Left forelimb (tissue), 1 donor: ENCODE data around the gene TNFRSF25.

Source experiments
- DNase-seq: peaks from one replicate; pipeline ENCODE4 v3.0.0-alpha.2; 2018; ENCODE audit warnings: low spot score

TNFRSF25 gene

DNA sequence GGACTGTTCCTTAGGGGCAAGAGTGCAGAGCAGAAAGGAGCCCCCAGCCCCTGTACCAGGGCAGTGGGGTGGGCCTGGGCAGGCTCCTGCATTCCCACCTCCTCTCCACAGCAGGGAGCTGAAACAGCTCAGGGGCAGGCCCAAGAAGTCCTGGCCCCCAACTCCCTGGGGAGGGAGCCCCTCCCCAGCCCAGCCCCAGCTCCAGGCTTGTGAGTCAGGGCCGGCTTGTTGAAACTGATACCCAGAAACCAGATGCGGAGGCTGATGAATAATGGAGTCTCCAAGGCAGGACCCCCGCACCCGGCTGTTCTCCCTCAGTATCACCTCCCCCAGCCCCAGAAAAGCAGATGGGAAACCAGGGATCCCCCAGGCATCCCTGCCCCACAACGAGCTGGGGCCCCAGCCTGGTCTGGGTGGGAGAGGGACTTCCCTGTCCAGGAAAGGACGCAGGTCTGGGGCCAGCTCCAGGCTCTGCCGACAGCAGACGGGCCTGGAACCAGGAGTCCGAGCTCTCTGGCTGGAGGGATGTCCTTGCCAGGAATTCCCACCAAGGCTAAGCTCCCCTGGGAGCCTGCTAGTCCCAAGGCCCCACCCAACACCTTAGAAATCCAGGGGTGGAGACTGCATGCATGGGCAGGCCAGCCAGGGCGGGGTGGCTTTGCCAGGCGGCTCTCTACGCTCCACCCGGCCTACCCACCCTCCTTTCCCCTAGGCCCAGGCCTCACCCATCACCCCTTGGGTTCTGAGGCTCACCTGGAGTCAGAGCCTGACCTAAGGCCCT lies 22.8 kb upstream of the TNFRSF25 start:
- DNase-seq: no peak

DNA sequence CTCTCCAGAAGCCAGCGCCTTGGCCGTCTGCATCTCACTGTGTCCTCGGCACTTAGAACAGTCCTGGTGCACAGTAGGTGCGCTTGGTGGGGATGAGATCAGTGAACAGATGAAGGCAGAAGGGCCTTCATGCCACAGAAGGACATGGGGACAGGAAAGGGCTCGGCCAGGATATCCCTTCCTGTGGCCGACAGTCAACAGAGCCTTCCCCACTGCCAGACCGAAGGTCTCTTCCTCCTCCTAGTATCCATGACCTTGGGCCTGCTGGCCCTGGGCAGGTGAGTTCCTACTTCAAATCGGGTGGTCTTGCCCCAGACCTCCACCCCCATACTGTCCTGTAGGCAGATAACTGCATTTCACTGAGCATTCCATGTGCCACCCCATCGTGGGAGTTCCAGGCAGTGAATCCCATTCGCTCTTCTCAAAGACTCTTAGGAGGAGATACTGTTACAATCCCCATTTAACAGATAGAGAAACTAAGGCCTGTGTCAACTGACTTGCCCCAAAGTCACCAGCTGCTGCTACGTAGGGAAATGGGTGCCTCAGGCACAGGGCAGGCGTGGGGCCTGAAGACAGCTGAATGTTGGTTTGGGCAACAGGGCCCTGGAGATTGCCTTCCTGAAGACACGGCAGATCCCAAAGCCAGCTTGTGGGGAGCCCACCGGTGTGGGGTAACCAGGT lies 22.0 kb upstream of the TNFRSF25 start:
- DNase-seq: no peak

DNA sequence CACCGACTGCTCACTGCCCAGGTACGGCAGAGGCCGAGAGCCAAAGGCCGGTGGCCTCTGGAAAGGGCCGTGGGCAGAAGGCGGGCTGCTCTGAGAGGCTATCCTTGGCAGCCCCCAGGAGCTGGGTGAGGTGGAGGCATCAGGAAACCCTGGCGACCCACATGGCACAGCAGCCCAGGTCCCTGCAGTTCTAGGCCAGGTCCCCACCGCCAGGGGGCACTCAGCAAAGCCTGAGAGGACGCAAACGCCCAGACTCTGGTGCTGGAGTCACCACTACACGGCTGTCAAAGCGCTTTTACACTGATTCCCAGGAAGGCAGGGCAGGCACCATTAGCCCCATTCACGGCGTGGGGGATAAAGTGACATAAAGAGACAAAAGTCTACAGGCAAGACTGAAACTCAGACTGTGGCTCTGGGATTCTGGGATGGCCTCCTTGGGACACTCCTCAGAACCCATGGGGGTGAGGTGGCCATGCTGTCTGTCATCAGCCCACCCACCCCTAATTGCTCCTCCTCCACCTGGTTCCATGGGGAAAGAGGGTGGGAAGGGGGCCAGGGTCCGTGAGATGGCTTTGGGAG lies 20.5 kb upstream of the TNFRSF25 start:
- peak; percentile 85 for DNase-seq

DNA sequence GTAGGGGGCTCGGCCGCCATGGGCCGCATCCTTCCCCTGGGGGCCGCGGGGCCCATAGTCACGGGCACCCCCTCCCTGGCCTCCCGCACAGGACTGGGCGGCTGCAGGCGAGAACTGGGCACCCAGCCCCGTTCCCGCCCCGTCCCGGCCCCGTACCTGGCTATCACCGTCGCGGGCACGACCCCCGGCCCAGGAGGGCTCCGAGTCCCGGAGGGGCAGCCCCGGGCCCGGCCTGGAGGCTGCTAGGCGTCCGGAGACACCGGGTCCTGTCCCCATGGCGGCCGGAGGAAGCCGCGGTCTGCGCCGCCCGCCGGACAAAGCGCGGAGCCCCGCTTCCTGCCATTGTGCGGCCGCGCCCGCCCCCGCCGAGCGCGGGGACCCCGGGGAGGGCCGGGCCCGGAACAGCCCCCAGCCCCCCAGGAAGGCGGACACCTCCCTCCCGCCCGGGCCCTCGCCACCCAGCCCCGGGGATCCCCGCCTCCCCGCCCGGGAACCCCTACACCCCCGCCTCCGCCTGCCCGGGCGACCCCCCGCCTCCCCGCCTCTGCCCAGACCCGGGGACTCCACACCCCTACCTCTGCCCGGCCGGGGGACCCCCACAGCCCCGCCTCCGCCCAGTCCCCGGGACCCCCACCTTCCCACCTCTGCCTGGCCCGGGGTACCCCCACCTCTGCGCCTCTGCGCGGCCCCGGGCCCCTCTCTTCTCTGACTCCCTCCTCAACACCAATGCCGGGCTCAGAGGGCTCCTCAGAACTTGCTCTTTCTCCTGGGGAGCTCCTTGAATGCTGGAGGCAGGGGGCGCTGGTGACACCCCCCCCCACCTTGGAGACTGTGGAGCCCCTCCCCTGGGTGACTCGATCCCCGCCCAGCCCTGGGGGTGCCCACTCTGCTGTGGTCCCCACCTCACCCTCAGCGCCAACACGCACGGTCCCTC lies 19.5 kb upstream of the TNFRSF25 start:
- DNase-seq: no peak

DNA sequence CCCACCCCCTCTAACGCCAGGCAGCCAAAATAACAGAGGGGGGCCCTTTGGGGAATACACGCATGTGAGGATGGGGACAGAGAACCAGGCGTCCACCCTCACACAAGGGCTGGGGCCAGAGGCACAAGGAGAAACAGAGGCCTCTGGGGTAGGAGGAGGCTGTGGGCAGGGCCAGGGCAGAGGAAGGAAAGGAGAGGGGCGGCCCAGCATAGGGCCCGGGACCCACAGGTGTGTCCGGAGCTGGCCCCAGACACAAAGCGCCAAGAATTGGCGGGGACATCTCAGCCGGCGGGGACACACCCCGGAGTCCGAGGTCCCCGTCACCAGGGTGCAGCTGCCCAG lies 18.8 kb upstream of the TNFRSF25 start:
- DNase-seq: no peak

DNA sequence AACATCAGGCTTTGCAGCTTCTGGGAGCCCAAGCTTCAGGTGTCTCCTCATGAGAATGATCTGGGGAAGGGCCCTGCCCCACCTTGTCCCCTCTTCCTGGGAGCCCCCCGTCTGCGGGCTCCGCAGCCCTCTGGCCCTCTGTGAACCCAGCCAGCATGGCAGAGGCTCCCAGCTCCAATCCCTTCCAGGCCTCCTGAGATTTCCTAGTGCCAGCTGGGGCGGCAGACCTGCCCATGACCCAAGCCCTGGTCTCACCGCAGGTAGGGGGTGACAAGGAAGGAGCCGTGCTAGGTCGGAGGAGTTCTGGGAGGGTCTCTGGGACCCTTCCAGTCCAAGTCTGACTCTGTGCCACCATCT lies 17.8 kb upstream of the TNFRSF25 start:
- no peak for DNase-seq

DNA sequence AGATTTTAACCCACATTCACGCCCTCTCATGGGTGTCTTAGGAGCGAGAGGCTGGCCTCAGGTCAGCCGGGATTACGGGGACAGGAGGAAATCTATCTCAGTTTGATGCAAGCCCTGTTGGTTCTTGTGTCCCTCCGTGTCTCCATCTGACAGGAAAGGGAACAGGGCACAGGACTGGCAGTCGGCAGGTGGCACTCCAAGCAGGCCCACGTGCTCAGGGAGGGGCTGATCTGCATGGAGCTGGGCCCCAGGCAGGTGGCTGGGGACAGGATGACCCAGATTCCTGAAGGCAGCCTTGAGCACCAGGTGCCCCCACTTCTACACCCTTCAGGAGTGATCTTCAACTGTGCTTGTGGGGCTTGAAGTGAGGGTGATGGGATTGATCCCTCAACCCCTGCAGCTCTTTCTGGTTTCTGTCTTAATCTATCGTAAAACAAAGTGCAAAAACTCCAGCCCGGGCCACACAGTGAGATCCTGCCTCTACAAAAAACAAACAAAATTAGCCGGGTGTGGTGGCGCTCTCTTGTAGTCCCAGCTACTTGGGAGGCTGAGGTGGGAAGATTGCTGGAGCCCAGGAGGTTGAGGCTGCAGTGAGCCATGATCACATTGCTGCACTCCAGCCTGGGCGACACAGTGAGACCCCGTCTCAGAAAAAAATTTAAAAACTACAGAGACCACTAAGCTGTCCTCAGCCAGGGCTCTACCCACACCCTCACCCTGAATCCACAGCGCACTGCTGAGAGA lies 17.2 kb upstream of the TNFRSF25 start:
- no peak for DNase-seq

DNA sequence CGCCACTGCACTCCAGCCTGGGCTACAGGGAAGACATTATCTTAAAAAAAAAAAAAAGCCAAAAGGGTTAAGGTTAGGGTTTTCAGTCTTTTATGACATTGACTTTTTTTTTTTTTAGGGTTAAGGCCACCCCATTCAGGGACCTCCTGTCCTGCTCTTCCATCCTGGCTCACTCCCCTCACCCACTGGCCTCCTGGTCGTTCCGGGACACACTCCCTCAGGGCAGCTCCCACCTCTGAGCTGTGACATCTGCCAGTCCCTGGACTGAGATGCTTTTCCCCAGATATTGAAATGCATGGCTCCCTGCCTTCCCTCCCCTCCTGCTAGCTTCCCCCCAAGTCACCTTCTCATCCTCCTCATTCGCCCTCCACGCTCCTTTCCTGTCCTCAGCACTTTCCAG lies 15.8 kb upstream of the TNFRSF25 start:
- DNase-seq: no peak

DNA sequence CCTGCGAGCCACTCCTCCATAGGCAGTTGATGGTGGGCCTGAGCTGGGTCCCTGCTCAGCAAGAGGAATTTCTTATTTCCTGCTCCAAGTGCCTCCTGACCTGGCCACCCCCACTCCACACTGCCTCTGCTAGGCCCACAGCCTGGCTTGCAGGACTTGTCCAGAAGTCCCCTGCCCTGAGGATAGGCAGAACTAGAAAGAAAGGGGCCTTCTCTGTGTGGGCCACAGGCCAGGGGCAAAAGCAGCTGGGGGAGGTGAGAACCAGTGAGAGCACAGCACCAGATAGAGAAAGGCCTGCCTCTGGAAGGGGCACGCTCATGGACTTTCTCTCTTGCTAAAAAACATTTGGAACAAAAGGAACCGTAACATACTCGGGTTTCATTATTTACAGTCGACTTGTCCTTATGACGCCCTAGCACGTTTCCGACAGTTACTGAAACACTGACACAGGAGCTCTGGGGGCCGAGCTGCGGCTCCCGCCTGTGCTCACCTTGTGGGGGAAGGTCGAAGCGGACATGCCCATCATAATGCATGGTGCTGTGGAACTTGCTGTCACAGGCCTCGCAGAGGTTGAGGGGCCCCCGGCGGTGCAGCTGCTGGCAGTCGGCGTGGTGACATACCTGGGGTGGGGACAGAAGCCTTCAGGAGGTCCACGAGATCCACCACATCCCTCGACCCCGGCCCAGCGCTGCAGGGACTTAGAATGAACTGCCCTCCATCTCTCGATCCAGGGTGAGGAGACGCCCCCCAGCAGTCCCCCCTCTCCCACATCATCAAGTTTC lies 11.3 kb upstream of the TNFRSF25 start:
- DNase-seq: no peak

DNA sequence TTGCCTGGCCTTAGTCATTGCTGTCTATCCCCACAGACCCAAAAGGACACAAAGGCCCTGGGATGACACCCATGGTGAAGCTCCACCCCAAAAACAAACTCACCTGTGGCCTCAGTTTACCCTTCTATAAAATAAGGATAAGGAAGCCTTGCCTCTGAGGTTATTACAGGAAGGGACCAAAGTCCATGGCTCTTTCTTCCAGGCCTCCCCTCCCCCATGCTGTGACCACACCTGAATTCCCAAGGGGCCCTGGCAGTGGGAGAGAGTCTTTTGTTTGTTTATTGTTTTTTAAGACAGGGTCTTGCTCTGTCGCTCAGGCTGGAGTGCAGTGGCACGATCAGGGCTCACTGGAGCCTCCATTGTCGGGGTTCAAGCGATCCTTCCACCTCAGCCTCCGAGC lies 10.5 kb upstream of the TNFRSF25 start:
- DNase-seq: no peak

DNA sequence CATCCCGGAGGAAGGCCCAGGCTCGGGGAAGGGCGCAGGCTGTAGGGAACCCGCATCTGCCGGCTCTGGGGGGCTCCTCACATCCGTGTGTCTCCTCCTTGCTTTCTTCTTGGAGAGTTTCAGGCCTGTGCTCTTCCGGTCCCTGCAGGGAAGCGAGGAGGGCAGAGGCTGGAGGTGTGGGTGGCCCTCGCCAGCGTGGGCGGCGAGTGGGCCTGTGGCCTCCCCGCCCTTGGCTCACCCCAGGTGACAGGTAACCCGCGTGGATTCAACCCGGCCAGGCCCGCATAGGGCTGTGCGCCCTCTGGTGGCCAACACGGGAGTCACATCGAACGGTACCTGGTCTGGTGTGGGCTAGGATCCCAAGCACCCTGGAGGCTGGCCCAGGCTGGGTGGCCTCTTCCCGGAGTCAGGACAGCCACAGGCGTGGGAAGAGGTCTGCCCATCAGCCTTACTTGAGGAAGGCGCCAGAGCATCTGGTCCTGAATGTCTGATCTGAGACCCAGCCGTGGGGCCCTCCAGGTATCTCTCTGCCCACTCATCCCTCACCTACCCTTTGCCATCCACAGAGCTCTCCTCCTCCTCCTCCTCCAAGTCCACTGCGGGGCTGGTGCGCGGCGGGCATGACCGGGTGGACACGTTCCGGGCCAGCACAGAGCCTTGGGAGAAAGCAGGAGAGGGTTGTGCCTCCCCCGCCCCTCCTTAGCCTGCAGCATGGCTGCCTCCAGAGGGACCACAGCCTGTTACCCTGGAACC lies 9.6 kb upstream of the TNFRSF25 start:
- no peak for DNase-seq

DNA sequence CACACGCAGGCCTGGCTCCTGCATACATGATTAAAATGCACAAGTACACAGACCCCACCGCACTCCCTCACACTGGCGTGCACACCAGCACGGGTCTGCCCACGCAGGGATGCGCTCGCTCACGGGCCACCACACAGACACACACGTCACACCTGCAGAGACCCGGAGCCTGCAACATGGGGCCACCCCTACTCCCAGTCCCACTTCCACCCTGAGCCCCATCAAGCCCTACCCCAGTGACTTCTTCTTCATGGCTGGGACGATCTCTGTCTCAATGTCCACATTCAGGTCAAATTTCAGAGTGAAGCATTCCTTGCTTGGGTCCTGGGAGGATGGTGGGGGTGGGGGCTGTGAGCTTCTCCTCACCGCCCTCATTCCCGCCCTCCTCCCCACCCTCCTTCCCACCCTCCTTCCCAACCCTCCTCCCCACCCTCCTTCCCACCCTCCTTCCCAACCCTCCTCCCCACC lies 8.9 kb upstream of the TNFRSF25 start:
- no peak for DNase-seq

DNA sequence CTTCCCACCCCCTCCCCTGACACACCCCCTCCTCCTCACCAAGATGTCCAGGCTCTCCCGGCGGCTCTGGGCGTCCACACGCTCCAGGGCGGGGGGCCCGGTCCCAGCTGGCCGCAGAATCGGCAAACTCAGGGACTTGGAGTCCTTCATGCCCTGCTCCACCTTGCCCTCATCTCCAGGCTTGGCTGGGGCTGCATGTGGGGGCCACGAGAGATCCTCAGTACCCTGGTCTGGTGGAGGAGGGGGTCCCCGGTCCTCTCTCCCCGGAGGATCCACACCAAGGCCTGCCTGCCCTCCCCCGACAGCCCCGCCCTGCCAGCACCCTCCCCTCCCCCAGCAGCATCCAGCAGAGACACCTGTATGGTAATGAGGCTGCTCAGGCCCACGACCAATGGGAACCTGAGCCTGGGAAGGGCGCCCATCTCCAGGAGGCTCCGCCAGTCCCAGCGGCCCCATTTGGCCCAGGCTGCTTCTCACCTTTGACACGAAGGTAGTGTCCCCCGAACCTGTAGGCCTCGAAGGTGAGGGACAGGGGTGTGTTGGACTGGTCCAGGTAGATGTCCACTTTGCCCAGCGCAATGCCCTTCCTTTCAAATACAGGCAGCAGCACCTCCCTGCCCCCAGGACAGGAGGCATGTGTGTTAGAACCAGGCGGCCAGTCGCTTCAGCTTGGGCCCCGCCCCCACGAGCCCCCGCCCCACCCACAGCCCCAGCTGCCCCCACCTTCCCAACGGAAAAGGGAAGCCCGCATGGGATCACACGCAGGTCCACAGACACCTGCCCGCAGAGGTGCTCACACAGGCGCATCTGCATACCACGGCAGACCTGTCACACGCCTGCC lies 8.2 kb upstream of the TNFRSF25 start:
- no peak for DNase-seq

DNA sequence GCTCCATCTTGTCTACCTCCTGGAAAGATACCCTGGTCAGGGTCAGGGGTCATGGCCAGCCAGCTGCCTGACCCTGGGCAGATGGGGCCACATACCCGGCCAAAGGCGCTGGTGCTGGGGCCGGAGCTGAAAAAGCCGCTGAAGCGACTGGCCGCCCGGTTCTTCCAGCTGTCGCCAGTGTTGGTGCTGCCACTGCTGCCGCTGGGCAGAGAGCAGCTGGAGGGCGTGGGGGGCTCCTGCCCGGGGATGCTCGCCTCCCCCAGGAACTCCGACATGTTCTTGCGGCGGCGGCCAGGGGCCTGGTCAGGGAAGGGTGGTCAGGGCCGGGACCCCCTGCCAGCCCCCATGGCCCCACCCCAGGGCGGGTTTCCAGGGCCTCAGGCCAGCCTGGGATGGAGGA lies 7.2 kb upstream of the TNFRSF25 start:
- DNase-seq: no peak

DNA sequence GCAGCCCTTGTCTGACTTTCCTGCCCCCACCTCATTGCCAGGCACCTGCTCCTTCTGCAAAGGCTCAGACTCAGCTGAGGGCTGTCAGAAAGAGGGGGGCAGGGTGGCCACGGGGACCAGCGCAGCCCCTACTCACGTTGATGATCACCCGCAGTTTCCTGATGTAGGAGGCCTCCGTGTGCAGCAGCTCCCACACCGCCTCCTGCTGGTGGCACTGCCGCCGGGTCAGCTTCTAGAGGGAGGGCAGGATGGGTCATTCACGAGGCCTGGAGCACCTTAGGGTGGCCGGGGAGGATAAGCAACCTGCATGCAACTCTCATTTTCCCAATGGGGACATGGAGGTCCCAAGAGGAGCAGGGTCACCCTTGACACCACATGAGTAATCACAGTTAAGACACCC lies 6.4 kb upstream of the TNFRSF25 start:
- DNase-seq: no peak

DNA sequence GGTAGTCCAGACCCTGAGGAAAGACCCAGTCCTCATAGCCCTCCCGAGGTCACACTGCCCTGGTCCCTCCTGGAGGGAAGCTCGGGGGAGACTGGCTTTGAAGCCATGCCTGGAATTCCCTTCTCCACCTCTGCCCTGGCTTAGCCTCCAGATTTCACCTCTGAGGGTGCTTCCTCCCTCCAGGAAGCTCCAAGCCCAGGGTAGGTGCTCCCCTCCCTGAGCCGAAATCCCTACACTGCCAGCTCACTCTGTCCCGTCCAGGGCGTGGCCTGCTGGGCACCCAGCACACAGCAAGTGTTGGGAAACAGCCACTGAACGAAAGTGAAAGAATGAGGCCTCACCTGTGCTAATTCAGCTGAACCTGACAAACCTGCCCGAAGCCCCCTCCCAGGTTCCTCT lies 6.0 kb upstream of the TNFRSF25 start:
- no peak for DNase-seq

DNA sequence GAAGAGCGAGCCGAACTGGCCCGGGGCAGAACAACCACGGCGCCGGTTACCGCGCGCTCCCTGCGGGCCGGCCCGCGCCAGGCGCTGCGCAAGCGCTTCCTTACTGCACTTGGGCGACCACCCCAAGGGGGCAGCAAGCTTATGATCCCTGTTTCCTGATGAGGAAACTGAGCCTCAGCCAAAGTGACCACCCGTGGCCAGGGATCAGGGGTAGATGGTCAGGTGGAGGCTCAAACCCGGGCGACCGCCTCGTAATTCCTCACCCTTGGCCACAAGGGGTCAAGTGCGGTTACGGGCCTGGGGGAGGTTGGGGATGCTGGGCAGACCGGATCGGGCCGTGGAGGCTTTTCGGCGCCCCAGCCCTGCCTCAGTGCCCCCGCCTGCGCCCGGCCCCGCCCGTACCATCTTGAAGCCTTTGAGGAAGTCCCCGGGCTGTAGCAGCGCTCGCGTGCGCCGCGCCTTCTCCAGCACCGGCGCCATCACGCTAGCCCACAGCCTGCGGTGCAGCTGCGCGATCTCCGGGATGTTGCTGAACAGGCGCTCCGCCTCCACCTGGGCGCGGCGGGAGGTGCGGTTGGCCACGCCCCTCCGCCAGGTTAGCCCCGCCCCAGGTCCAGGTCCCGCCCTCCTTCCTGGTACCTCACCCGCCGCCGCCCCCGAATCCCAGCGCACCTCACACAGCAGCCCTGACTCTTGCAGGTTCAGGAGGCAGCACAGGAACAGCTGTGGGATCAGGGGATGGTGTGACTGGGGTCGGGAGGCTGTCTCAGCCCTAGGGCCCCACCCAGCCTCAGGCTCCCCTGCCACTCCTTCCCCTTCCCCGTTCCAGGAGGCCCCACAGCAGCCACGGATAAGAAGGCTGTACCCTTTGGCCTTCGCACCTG lies 5.4 kb upstream of the TNFRSF25 start:
- no peak for DNase-seq
